Gastroesophageal sphincter (tissue), 3 donors: Measurements from ENCODE around the gene OMP.

Source experiments
- CTCF ChIP-seq, 4 experiments: fragments of 200-600 bp in 2 of 4; fragments of 450-650 bp in 2 of 4; sonication (generic) in 1 of 4; IDR thresholded peaks; one replicate each; pipeline ENCODE4 v1.5.1; 2017 to 2019; ENCODE audit warnings: antibody characterized with exemption in 4 of 4, mild to moderate bottlenecking in 2 of 4, moderate library complexity in 2 of 4
- POLR2AphosphoS5 ChIP-seq: sonication (generic); formaldehyde crosslinking; IDR thresholded peaks from one replicate; pipeline ENCODE4 v1.6.1; 2017; ENCODE audit warnings: antibody characterized with exemption

- TF ChIP-seq CTCF (IDR thresholded peaks at IDR 0.05) = no peak
- TF ChIP-seq POLR2AphosphoS5 = no peak
These were observed 25.5 kb downstream of the OMP start, which contains the start of gene MYO7A for GRCh38 chr11:77127920-77128691.
